Activated T-cell treated with anti-CD3 and anti-CD28 coated beads, Interleukin-2, amount 50 U/mL, for 24 hours (primary cell): ENCODE measurements around the gene LACTBL1.

Experiments used
- DNase-seq: peaks from one replicate; pipeline ENCODE4 v3.0.0-alpha.2; 2020
- H3K27ac Mint-ChIP-seq: 2 replicates; pipeline ENCODE4 v1.8.0; 2020; ENCODE audit warnings: mild to moderate bottlenecking, mixed read lengths
- H3K27me3 Mint-ChIP-seq: 2 replicates; pipeline ENCODE4 v1.8.0; 2020; ENCODE audit warnings: mixed read lengths
- H3K36me3 Mint-ChIP-seq: 2 replicates; pipeline ENCODE4 v1.8.0; 2020; ENCODE audit warnings: low read depth, mixed read lengths
- H3K4me1 Mint-ChIP-seq: 2 replicates; pipeline ENCODE4 v1.8.0; 2020; ENCODE audit warnings: low read depth, mixed read lengths
- H3K4me3 Mint-ChIP-seq: 2 replicates; pipeline ENCODE4 v1.8.0; 2020; ENCODE audit warnings: mild to moderate bottlenecking, moderate library complexity, mixed read lengths
- H3K9me3 Mint-ChIP-seq: 2 replicates; pipeline ENCODE4 v1.8.0; 2020; ENCODE audit warnings: mixed read lengths

Gene LACTBL1

DNA sequence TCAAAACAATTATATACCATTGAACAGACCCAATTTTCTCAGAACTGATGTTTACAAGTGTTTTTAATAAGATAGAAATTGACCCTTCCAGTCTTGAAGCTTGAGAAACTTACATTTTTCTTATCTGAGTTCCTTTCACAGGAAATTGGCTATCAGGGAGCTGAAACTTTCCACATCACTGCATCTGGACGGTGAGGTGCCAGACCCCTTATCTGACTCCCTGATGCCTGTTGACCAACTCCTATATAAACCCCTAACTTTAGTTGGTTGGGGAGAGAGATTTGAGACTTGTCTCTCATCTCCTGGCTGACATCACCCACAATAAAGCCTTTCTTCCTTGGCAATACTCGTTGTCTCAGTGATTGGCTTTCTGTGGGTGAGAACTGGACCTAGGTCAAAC lies 31.4 kb downstream of the LACTBL1 start:
- Mint-ChIP-seq H3K36me3 (no peaks in the 10 kb centered on the region), H3K4me1 (no peaks in the 10 kb centered on the region), H3K27ac (no peak overlapping the region), H3K4me3 (no peak overlapping the region), H3K9me3 (peaks cover 12% of the 10 kb centered on the region), H3K27me3 (peaks cover 51% of the 10 kb centered on the region)
- DNase-seq = no peak

GRCh38 chr1:22936681-22937080 lies 36.0 kb downstream of the LACTBL1 start:
- H3K27me3 Mint-ChIP-seq = peaks cover 19% of the 10 kb centered on the region
- no peaks in the 10 kb centered on the region for H3K4me1 Mint-ChIP-seq
- H3K9me3 Mint-ChIP-seq = peaks cover 10% of the 10 kb centered on the region
- no peaks in the 10 kb centered on the region for H3K36me3 Mint-ChIP-seq
- H3K4me3 Mint-ChIP-seq = no peak overlapping the region
- DNase-seq = no peak
- H3K27ac Mint-ChIP-seq = no peak overlapping the region

DNA sequence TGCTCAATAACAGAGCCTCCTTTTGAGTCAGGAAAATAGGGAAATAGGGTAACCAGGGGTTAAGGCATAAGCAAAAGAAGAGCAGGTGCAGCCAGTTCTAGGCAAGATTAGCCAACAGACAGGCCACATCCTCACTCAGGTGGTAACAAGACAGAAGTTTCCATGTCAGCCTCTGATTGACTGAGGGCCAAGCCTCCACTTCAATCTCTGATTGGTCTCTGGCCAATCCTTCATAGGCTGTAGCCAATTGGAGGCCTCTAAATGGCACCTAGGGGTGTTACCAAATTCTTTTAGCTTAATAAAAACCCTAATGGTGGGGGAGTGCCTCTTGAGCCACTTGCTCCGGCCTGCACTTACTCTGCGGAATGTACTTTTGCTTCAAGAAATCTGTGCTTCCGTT lies 37.2 kb downstream of the LACTBL1 start:
- no peak for DNase-seq
- H3K27ac Mint-ChIP-seq = no peak overlapping the region
- peaks cover 7% of the 10 kb centered on the region for H3K27me3 Mint-ChIP-seq
- H3K4me3 Mint-ChIP-seq = no peak overlapping the region
- H3K4me1 Mint-ChIP-seq = no peaks in the 10 kb centered on the region
- peaks cover 3% of the 10 kb centered on the region for H3K9me3 Mint-ChIP-seq
- no peaks in the 10 kb centered on the region for H3K36me3 Mint-ChIP-seq

DNA sequence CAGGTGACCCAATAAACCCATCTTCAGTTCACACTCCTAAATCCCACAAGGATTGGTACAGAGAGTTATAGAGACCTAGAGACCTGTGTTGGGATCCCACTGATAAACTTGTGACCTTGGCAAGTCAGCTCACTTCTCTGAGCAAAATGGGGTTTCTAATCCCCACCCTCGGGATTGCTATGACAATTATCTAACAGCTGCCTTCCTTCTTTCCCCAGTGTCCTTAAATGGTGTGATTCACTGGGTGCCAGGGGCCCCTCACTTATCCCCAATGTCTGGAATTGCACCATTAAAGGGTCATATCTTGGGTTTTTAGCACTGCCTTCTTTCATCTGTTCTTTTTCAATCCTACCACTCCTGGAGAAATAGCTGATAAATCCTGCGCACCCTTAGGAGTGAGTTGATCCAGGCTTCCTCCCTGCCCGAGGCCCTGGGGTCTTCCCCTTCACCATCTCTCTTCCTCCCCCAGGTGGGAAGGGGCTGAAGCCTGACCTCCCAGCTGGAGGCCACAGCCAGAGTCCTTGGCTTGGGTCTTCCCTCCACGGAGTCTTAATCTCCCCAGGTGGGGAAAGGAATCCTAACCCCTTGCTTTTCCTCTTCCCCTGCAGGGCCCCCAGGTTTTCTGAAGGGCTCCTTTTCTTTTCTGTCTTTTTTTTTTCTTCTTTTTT lies 39.7 kb downstream of the LACTBL1 start:
- Mint-ChIP-seq H3K9me3 (no peaks in the 10 kb centered on the region), H3K27me3 (peaks cover 4% of the 10 kb centered on the region), H3K4me1 (no peaks in the 10 kb centered on the region), H3K27ac (no peak overlapping the region), H3K4me3 (no peak overlapping the region), H3K36me3 (no peaks in the 10 kb centered on the region)
- DNase-seq = no peak

DNA sequence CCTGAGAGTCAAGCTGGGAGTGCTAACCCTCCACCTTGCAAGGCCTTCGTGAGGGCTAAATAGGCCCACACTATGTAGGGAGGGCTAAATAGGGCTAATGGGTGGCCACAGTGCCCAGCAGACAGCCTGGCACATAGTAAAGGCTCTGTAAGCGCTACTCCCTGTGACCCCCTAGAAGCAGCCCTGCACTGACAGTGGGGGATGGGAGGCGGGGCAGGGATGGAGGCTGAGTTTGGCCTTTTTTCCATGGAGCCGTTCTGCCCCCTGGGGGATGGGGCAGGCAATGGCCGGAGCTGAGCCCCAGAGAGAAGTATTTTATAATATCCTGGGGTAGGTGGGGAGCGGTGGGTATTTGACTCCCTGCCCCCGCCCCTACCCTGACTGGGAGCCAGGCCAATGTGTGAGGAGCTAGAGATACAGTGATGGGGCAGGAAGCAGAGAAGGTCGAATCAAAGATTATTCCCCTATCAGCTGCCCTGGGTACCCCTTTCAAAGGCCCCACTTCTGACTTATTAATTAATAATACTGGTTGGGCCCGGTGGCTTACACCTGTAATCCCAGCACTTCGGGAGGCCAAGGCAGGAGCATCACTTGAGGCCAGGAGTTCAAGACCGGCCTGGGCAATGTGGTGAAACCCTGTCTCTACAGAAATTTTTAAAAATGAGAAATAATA lies 42.3 kb downstream of the LACTBL1 start:
- Mint-ChIP-seq H3K9me3 (no peaks in the 10 kb centered on the region), H3K4me3 (no peak overlapping the region), H3K27ac (no peak overlapping the region), H3K4me1 (no peaks in the 10 kb centered on the region), H3K36me3 (no peaks in the 10 kb centered on the region), H3K27me3 (peaks cover 17% of the 10 kb centered on the region)
- peak; percentile 45 for DNase-seq

DNA sequence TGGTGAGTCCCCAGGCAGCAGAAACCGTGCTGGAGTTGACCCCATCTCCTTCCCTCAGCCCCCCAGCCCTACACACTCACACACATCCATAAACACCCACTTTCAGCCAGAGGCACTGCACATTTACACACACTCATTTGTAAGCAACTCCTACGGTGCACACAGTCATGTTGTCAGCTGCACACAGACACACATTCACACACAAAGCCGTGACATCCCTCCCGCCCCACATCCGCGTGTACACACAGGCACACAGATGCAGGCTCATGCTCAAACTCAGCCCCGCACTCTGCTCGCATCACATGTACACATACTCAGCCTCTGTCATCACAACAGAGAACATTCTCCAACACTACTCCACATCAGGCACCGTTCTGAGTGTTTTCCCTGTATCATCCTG lies 47.6 kb downstream of the LACTBL1 start:
- H3K27me3 Mint-ChIP-seq = peaks cover 23% of the 10 kb centered on the region
- H3K36me3 Mint-ChIP-seq = no peaks in the 10 kb centered on the region
- DNase-seq = no peak
- no peaks in the 10 kb centered on the region for H3K4me1 Mint-ChIP-seq
- no peaks in the 10 kb centered on the region for H3K9me3 Mint-ChIP-seq
- no peak overlapping the region for H3K4me3 Mint-ChIP-seq
- H3K27ac Mint-ChIP-seq = no peak overlapping the region

GRCh38 chr1:22922640-22923039 lies 50.0 kb downstream of the LACTBL1 start:
- no peaks in the 10 kb centered on the region for H3K9me3 Mint-ChIP-seq
- H3K4me3 Mint-ChIP-seq = no peak overlapping the region
- no peak overlapping the region for H3K27ac Mint-ChIP-seq
- H3K36me3 Mint-ChIP-seq = no peaks in the 10 kb centered on the region
- H3K4me1 Mint-ChIP-seq = no peaks in the 10 kb centered on the region
- H3K27me3 Mint-ChIP-seq = peaks cover 19% of the 10 kb centered on the region
- DNase-seq = no peak

DNA sequence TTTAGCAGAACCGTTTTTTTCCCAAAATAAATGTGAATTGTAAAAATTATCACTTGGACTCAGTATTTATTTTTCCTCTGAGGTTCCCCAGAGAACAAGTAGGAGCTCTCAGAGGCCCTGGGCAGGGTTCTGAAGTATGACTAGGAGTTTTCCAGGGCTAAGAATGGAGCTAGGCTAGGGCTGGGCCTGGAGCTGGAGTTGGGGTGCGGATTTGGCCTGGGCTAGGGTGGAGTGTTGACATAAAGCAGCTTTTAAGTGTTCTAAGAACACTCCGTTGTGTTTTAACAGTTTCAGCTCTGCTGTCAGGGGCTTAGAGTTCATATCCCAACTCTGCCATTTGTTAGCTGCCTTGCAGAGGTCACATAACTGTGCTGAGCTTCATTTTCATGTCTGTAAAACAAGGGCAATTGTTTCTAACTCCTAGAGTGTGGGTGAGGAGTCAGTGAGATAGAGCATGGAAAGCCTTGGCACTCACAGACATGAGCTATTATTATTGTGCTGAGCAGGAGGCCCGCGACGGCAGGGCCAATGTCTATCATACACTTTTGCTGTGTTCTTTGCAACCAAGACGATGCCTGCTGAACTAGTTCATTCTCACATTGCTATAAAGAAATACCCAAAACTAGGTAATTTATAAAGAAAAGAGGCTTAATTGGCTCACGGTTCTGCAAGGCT lies 51.1 kb downstream of the LACTBL1 start:
- Mint-ChIP-seq H3K36me3 (no peaks in the 10 kb centered on the region), H3K4me3 (no peak overlapping the region), H3K27ac (no peak overlapping the region), H3K27me3 (peaks cover 13% of the 10 kb centered on the region), H3K9me3 (no peaks in the 10 kb centered on the region), H3K4me1 (no peaks in the 10 kb centered on the region)
- no peak for DNase-seq

DNA sequence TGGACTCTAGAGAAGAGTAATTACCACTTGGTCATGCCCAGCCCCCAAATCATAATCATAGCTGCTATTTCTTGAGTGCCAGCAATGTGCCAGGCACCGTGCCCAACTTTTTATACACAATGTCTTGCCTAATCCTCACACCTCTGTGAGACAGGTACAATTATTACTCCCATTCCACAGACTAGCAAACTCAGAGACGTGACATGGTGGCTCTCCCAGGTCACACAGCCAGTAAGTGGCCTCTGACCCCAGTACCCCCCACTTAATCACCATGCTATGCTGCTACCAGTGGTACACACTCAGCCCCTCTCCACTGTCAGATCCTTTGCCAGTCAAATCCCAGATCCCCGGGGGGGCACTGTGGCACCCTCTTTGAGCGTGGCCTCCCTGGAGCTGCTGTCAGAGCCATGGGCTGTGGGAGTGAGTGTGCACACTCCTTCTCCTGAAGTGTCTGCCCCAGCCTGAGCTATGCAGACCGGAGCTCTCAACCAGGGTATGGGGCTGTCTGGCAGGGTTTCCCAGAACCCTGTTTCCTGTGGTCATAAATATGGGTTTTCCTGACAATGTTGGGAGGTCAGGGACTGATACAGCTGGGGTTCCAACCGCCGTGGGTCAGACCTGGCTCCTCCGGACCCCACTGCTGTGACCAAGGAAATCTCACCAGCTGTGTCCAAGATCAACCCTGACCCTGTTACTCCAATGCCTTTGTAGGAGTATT lies 51.8 kb downstream of the LACTBL1 start:
- H3K9me3 Mint-ChIP-seq = no peaks in the 10 kb centered on the region
- H3K27me3 Mint-ChIP-seq = peaks cover 11% of the 10 kb centered on the region
- no peak for DNase-seq

GRCh38 chr1:22920026-22920733 lies 52.5 kb downstream of the LACTBL1 start:
- no peak for DNase-seq
- Mint-ChIP-seq H3K27ac (no peak overlapping the region), H3K4me3 (no peak overlapping the region), H3K9me3 (no peaks in the 10 kb centered on the region), H3K27me3 (peaks cover 14% of the 10 kb centered on the region), H3K36me3 (no peaks in the 10 kb centered on the region), H3K4me1 (no peaks in the 10 kb centered on the region)

More for the DNA sequence above, 51.8 kb downstream of the LACTBL1 start:
- Mint-ChIP-seq H3K27ac (no peak overlapping the region), H3K36me3 (no peaks in the 10 kb centered on the region), H3K4me1 (no peaks in the 10 kb centered on the region), H3K4me3 (no peak overlapping the region)

- Mint-ChIP-seq H3K9me3 (no peaks in the 10 kb centered on the region), H3K27ac (no peak overlapping the region), H3K36me3 (no peaks in the 10 kb centered on the region), H3K27me3 (peaks cover 12% of the 10 kb centered on the region), H3K4me3 (no peak overlapping the region), H3K4me1 (no peaks in the 10 kb centered on the region)
- no peak for DNase-seq
Observed at GRCh38 chr1:22919341-22920025, 53.2 kb downstream of the LACTBL1 start.

DNA sequence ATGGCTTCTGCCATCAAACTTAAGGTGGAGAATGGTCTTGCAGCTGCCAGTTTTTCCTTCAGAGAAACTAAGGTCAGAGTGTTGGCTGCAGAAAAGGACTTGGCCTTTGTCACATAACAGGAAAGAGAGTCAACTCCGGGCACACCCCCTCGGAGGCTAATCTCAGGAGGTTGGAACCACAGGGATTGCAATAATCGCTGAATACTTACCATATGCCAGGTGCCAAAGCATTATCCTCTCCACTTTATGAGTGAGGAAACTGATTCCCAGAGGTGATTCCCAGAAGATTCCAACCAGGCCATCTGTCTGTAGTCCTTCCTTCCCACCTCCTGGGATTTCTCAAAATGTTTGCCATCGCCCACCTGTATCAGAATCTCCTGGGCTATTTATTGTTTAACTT lies 54.0 kb downstream of the LACTBL1 start:
- H3K36me3 Mint-ChIP-seq = no peaks in the 10 kb centered on the region
- no peak for DNase-seq
- H3K27me3 Mint-ChIP-seq = peaks cover 9% of the 10 kb centered on the region
- no peaks in the 10 kb centered on the region for H3K9me3 Mint-ChIP-seq
- no peaks in the 10 kb centered on the region for H3K4me1 Mint-ChIP-seq
- H3K4me3 Mint-ChIP-seq = no peak overlapping the region
- H3K27ac Mint-ChIP-seq = no peak overlapping the region

DNA sequence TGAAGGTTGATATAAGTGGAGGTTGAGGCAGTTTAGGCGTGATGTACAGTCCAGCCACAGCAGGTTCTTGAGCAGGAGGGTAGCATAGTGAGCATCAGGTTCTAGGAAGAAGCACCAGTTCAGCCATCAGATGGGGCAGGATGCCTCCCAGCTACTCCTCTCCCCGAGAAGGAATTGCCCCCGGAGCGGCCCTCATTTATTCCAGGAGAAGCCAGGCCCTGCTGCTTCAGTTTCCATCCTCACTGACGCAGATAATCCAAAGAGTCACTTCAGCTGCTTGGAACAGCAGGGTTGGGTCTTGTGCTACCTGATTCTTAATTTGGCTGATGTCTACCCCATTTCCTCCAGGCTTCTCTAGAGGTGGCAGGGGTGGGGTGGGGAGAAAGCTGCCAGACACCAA lies 54.7 kb downstream of the LACTBL1 start:
- no peak for DNase-seq
- H3K9me3 Mint-ChIP-seq = no peaks in the 10 kb centered on the region
- peaks cover 9% of the 10 kb centered on the region for H3K27me3 Mint-ChIP-seq
- H3K36me3 Mint-ChIP-seq = no peaks in the 10 kb centered on the region
- no peak overlapping the region for H3K4me3 Mint-ChIP-seq
- no peak overlapping the region for H3K27ac Mint-ChIP-seq
- H3K4me1 Mint-ChIP-seq = no peaks in the 10 kb centered on the region

- no peaks in the 10 kb centered on the region for H3K9me3 Mint-ChIP-seq
- H3K36me3 Mint-ChIP-seq = no peaks in the 10 kb centered on the region
- H3K4me1 Mint-ChIP-seq = no peaks in the 10 kb centered on the region
- H3K27me3 Mint-ChIP-seq = peaks cover 9% of the 10 kb centered on the region
- no peak for DNase-seq
- no peak overlapping the region for H3K4me3 Mint-ChIP-seq
- H3K27ac Mint-ChIP-seq = no peak overlapping the region
Observed at GRCh38 chr1:22916471-22916820, 56.2 kb downstream of the LACTBL1 start.
